Uterus (tissue), 4 donors: Measurements from ENCODE around the gene FAM174C. TPM values are rescaled to one million over a fixed set of nuclear protein-coding genes. Genes with fewer than 3 reads are reported as not detected.
A peak's percentile ranks its signal among the peaks of the same experiment; 100 is the strongest.

Experiments used
- DNase-seq, 2 donors: peaks; one replicate each; pipeline ENCODE4 v3.0.0-alpha.2; 2019 to 2020
- H3K27ac ChIP-seq, 2 donors: fragments of 200-600 bp; sonication (generic); 1 replicate in 1 of 2; 2 replicates in 1 of 2; pipeline ENCODE4 v1.5.1; 2016 to 2018
- H3K27me3 ChIP-seq, 2 donors: fragments of 200-600 bp; sonication (generic); one replicate each; pipeline ENCODE4 v1.5.1; 2018 to 2019; ENCODE audit warnings: control low read depth in 1 of 2
- H3K36me3 ChIP-seq, 2 donors: fragments of 200-600 bp; sonication (generic); one replicate each; pipeline ENCODE4 v1.5.1; 2019; ENCODE audit warnings: control low read depth in 1 of 2
- H3K4me1 ChIP-seq, 2 donors: fragments of 200-600 bp; sonication (generic); one replicate each; pipeline ENCODE4 v1.5.1; 2018 to 2019; ENCODE audit warnings: control low read depth in 1 of 2
- H3K4me3 ChIP-seq, 2 donors: fragments of 200-600 bp; sonication (generic); 1 replicate in 1 of 2; 2 replicates in 1 of 2; pipeline ENCODE4 v1.5.1; 2018 to 2019; ENCODE audit warnings: mild to moderate bottlenecking in 1 of 2
- H3K9me3 ChIP-seq, 2 donors: fragments of 200-600 bp; sonication (generic); one replicate each; pipeline ENCODE4 v1.5.1; 2019; ENCODE audit warnings: control low read depth in 1 of 2
- CTCF ChIP-seq, 4 experiments: fragments of 200-600 bp in 2 of 4; fragments of 450-650 bp in 2 of 4; sonication (generic) in 2 of 4; IDR thresholded peaks; one replicate each; pipeline ENCODE4 v1.5.1; 2016 to 2019; ENCODE audit warnings: antibody characterized with exemption in 4 of 4, mild to moderate bottlenecking in 2 of 4, moderate library complexity in 1 of 4
- POLR2A ChIP-seq, 2 donors: fragments of 450-650 bp; IDR thresholded peaks; one replicate each; pipeline ENCODE4 v1.6.1; 2016; ENCODE audit warnings: antibody characterized with exemption in 2 of 2, mild to moderate bottlenecking in 1 of 2, moderate library complexity in 1 of 2
- intact Hi-C: fragments of 100-400 bp; cut with DNase I; formaldehyde crosslinking; loops from one replicate; pipeline ENCODE4 v1.15.1; 2023; ENCODE audit warnings: low total_unique reads
- total RNA-seq, 4 donors: library from RNA; depleted of rRNA in 3 of 4; stranded (reverse); fragments of >200 nt in 3 of 4; gene quantifications; one replicate each; pipeline versions ENCODE4 v1.1.0 to v1.2.4, GENCODE V29; 2014 to 2023
- donor health status: DM: yes; HTN: yes; CAD: no.

Gene FAM174C
- 10 to 100 TPM in 2 of 4 donors, 1 to 10 TPM in 2; 2.1 to 24.3 (median 7.1) TPM for total RNA-seq

- TF ChIP-seq CTCF (IDR thresholded peaks at IDR 0.05), result peak in 1 of 4 experiments; percentile 22
- peak; percentile 47 to 78 for TF ChIP-seq POLR2A (IDR thresholded peaks at IDR 0.05)
- no peaks in the 10 kb centered on the region for H3K9me3 ChIP-seq
- peaks cover 14 to 45% of the 10 kb centered on the region in 2 donors for H3K4me1 ChIP-seq
- DNase-seq, result peak; percentile 94 to 95
- H3K27me3 ChIP-seq, result no peaks in the 10 kb centered on the region
- intact Hi-C loops, result no loop called here
- no peaks in the 10 kb centered on the region for H3K36me3 ChIP-seq
- H3K4me3 ChIP-seq, result peak within 1 kb of the TSS; percentile 65 to 71
- H3K27ac ChIP-seq, result peak within 1 kb of the TSS; percentile 98
Observed at GRCh38 chr19:1275260-1275975, at the start of gene FAM174C. Gene FAM174C (plus strand): TSS chr19:1275530. CDS start chr19:1275550, 20 bp downstream.

- no peak for DNase-seq
- Histone ChIP-seq H3K27me3 (no peaks in the 10 kb centered on the region), H3K27ac (no peak overlapping the region), H3K36me3 (no peaks in the 10 kb centered on the region), H3K9me3 (no peaks in the 10 kb centered on the region), H3K4me3 (no peak overlapping the region), H3K4me1 (peaks cover 0 to 8% of the 10 kb centered on the region in 2 donors)
- intact Hi-C loops, result no loop called here
- no peak for TF ChIP-seq CTCF (IDR thresholded peaks at IDR 0.05)
- TF ChIP-seq POLR2A (IDR thresholded peaks at IDR 0.05), result no peak
Observed at GRCh38 chr19:1226227-1226518, 49.2 kb upstream of the FAM174C start.

GRCh38 chr19:1226522-1227303, 48.6 kb upstream of the FAM174C start:
- Histone ChIP-seq H3K27ac (no peak overlapping the region), H3K9me3 (no peaks in the 10 kb centered on the region), H3K4me3 (no peak overlapping the region), H3K4me1 (peaks cover 0 to 8% of the 10 kb centered on the region in 2 donors), H3K27me3 (no peaks in the 10 kb centered on the region), H3K36me3 (no peaks in the 10 kb centered on the region)
- DNase-seq, result no peak
- TF ChIP-seq CTCF (IDR thresholded peaks at IDR 0.05) (no peak), POLR2A (IDR thresholded peaks at IDR 0.05) (no peak)
- intact Hi-C loops, result no loop called here

GRCh38 chr19:1227304-1228054, 47.9 kb upstream of the FAM174C start:
- no peak for TF ChIP-seq POLR2A (IDR thresholded peaks at IDR 0.05)
- no peak for TF ChIP-seq CTCF (IDR thresholded peaks at IDR 0.05)
- intact Hi-C loops, result no loop called here
- no peak overlapping the region for H3K27ac ChIP-seq
- no peaks in the 10 kb centered on the region for H3K27me3 ChIP-seq
- H3K9me3 ChIP-seq, result no peaks in the 10 kb centered on the region
- H3K4me3 ChIP-seq, result no peak overlapping the region
- H3K36me3 ChIP-seq, result no peaks in the 10 kb centered on the region
- peaks cover 0 to 8% of the 10 kb centered on the region in 2 donors for H3K4me1 ChIP-seq
- DNase-seq, result no peak
